Body of pancreas (tissue), 4 donors: ENCODE data around the gene GSK3B.

ENCODE experiments used
- CTCF ChIP-seq, 7 experiments: fragments of 450-650 bp in 4 of 7; fragments of 200-600 bp in 3 of 7; sonication (generic) in 3 of 7; IDR thresholded peaks; one replicate each; pipeline ENCODE4 v1.5.1; 2016 to 2019; ENCODE audit warnings: antibody characterized with exemption in 7 of 7
- POLR2A ChIP-seq, 3 donors: fragments of 450-650 bp; IDR thresholded peaks; one replicate each; pipeline ENCODE4 v1.6.1; 2016; ENCODE audit warnings: antibody characterized with exemption in 3 of 3, mild to moderate bottlenecking in 2 of 3

- peak in 4 of 7 experiments; percentile 30 to 40 (median 33) for TF ChIP-seq CTCF (IDR thresholded peaks at IDR 0.05)
- TF ChIP-seq POLR2A (IDR thresholded peaks at IDR 0.05) = peak in 1 of 3 donors; percentile 15
These were observed 8.4 kb upstream of the GSK3B start for GRCh38 chr3:120102674-120103073.
